ENCODE results near the gene MEGF11. TPM values are rescaled to one million over a fixed set of nuclear protein-coding genes. Genes with fewer than 3 reads are reported as not detected.

Gene MEGF11
- polyA plus RNA-seq, 2 of the 4 experiments (the other 2 are of a cell fraction): 0.25 to 0.31 TPM

DNA sequence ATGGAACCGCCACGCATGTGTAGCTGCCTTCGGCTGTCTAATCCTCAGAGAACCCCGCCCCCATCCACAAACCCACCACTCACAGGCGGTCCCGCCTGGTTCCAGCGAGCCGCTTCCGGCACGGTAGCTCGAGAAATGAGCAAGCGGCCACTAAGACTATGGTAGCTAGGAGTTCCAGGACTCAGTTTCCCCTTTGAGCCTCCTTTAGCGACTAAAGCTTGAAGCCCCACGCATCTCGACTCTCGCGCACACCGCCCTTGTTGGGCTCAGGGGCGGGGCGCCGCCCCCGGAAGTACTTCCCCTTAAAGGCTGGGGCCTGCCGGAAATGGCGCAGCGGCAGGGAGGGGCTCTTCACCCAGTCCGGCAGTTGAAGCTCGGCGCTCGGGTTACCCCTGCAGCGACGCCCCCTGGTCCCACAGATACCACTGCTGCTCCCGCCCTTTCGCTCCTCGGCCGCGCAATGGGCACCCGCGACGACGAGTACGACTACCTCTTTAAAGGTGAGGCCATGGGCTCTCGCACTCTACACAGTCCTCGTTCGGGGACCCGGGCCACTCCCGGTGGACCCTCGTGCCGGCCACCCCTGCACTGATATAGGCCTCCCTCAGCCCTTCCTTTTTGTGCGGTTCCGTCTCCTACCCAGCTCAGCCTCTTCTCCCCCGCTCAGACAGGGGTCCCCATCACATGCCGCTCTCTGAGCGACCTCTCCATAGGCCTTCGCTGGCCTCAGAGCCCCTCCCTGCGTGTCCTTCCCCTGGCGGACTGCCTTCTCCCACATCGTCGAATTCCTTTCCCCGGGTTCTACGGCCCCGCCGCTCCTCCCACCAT, 384.2 kb downstream of the MEGF11 start, which contains the start of gene RAB11A (continued):
- TF ChIP-seq GATA3 (IDR thresholded peaks at IDR 0.05; ENCODE audit: borderline replicate concordance) (no peak; the same call in 1 of the 2 replicates), RARB (CRISPR knock-in tag; IDR thresholded peaks at IDR 0.05) (peak; percentile 76), POLR2AphosphoS2 (conservative IDR thresholded peaks at IDR 0.05; ENCODE audit: low read length) (no peak), HES2 (IDR thresholded peaks at IDR 0.05) (no peak), MAZ (IDR thresholded peaks at IDR 0.05; ENCODE audit: borderline replicate concordance, low read depth, low read length) (peak; percentile 94), HOXB13 (CRISPR knock-in tag; IDR thresholded peaks at IDR 0.05; ENCODE audit: low read depth) (0 out of 2 replicates have a peak, but pooled peaks have one; percentile 39), FOSB (CRISPR knock-in tag; IDR thresholded peaks at IDR 0.05) (0 out of 2 replicates have a peak, but pooled peaks have one; percentile 45), POLR2A (IDR thresholded peaks at IDR 0.05; ENCODE audit: low read length) (peak; percentile 91), BHLHE40 (IDR thresholded peaks at IDR 0.05; ENCODE audit: low read depth, low read length) (no peak), E2F6 (IDR thresholded peaks at IDR 0.05; ENCODE audit: borderline replicate concordance, low read depth) (peak; percentile 95), ZC3H11A (IDR thresholded peaks at IDR 0.05) (no peak), RFX5 (IDR thresholded peaks at IDR 0.05) (no peak; the same call in 1 of the 2 replicates), SREBF2 (IDR thresholded peaks at IDR 0.05) (peak; percentile 98), NR3C1 (IDR thresholded peaks at IDR 0.05) (no peak), MAFK (IDR thresholded peaks at IDR 0.05; ENCODE audit: partially characterized antibody) (no peak), PBX3 (IDR thresholded peaks at IDR 0.05) (no peak), EHF (CRISPR knock-in tag; IDR thresholded peaks at IDR 0.05) (no peak; the same call in none of the 2 replicates), BCL3 (IDR thresholded peaks at IDR 0.05) (peak; percentile 96; the same call in 2 of the 3 replicates), ESRRA (IDR thresholded peaks at IDR 0.05; ENCODE audit: borderline replicate concordance, low read length) (0 out of 2 replicates have a peak, but pooled peaks have one; percentile 30), RNF2 (IDR thresholded peaks at IDR 0.05; ENCODE audit: borderline replicate concordance, low read depth) (no peak), HDAC2 (IDR thresholded peaks at IDR 0.05) (no peak), KDM5A (IDR thresholded peaks at IDR 0.05) (no peak), JUNB (IDR thresholded peaks at IDR 0.05) (no peak), TP53 (CRISPR knock-in tag; IDR thresholded peaks at IDR 0.05) (peak; percentile 92; the same call in 1 of the 2 replicates), KDM1A (IDR thresholded peaks at IDR 0.05; ENCODE audit: low read depth) (no peak), ZSCAN20 (CRISPR knock-in tag; IDR thresholded peaks at IDR 0.05) (no peak), ELK1 (IDR thresholded peaks at IDR 0.05; ENCODE audit: low read depth, low read length) (0 out of 2 replicates have a peak, but pooled peaks have one; percentile 24)
